Breast epithelium (tissue), 3 donors: ENCODE measurements around the gene KRT34.

ENCODE experiments used
- CTCF ChIP-seq, 3 donors: fragments of 450-650 bp; IDR thresholded peaks; one replicate each; pipeline ENCODE4 v1.5.1; 2016 to 2017; ENCODE audit warnings: antibody characterized with exemption in 3 of 3, mild to moderate bottlenecking in 3 of 3, moderate library complexity in 3 of 3
- POLR2A ChIP-seq: fragments of 450-650 bp; IDR thresholded peaks from one replicate; pipeline ENCODE4 v1.6.1; 2016; ENCODE audit warnings: antibody characterized with exemption, mild to moderate bottlenecking, moderate library complexity
- POLR2AphosphoS5 ChIP-seq, 3 donors: sonication (generic); formaldehyde crosslinking; IDR thresholded peaks; one replicate each; pipeline ENCODE4 v1.6.1; 2017; ENCODE audit warnings: antibody characterized with exemption in 3 of 3

DNA sequence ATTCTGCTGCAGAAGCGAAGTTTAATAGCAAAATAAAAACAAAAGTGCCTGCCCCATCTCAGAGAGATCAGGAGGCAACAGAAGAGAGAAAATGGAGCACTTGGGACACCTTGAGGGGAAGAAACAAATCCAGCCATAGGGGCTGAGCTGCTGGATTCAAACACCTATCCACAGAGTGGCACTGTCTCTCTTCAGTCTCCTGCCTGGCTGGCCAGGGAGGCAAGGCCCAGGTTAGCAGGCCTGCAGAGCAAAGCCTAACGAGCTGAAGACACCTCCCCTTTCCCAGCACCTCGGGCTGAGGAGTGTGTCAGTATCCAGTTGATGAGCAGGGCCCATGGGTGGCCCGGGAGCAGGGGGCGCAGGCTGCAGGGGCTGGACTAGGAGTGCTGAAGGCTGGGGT, 24.1 kb upstream of the KRT34 start:
- TF ChIP-seq CTCF (IDR thresholded peaks at IDR 0.05) (no peak), POLR2A (no peak), POLR2AphosphoS5 (IDR thresholded peaks at IDR 0.05) (no peak)
